HPDE6-E6E7 (cell line): ENCODE results near the gene ZNF649.

Source experiments
- DNase-seq: peaks from one replicate; pipeline ENCODE4 v3.0.0; 2011; ENCODE audit warnings: missing footprints; ENCODE audit errors: extremely low spot score

Gene ZNF649

GRCh38 chr19:51887522-51888498, 17.0 kb downstream of the ZNF649 start, which contains the start of gene ZNF577:
Gene ZNF577, minus strand, starts transcription at chr19:51887951. Its CDS starts 7,569 bp downstream, at chr19:51880382.
- peak; percentile 91 for DNase-seq

- no peak for DNase-seq
Measured at GRCh38 chr19:51884713-51885112, 20.1 kb downstream of the ZNF649 start.

- no peak for DNase-seq
Measured at GRCh38 chr19:51882518-51882917, 22.3 kb downstream of the ZNF649 start.

GRCh38 chr19:51873097-51873496, 31.7 kb downstream of the ZNF649 start:
- DNase-seq = no peak

GRCh38 chr19:51861870-51862622, 42.8 kb downstream of the ZNF649 start:
- no peak for DNase-seq
